OCI-LY7 (cell line): Measurements from ENCODE around the gene CCDC85B. TPM values are rescaled to one million over a fixed set of nuclear protein-coding genes. Genes with fewer than 3 reads are reported as not detected.

ENCODE experiments used
- BruUV-seq: library from RNA; stranded (reverse); fragments of 400-500 nt; replicated peaks from 2 replicates; lab custom pipeline; 2021; lab: Mats Ljungman, UMichigan
- CTCF ChIA-PET: fragments of 300-600 bp; sonication (Branson Sonifier 250); formaldehyde crosslinking; loops from one replicate; lab custom pipeline; 2022; ENCODE audit warnings: antibody characterized with exemption; ENCODE audit not compliant: unreplicated experiment; lab: Charles Lee
- POLR2A ChIA-PET: fragments of 300-600 bp; sonication (Branson Sonifier 250); formaldehyde crosslinking; loops from one replicate; lab custom pipeline; 2022; ENCODE audit warnings: antibody characterized with exemption; lab: Charles Lee
- DNase-seq: peaks from one replicate; pipeline ENCODE4 v3.0.0-alpha.2; 2015; ENCODE audit warnings: low spot score
- H2AFZ ChIP-seq: fragments of 200-600 bp; sonication (generic), shearing (Covaris generic); 2 replicates; pipeline ENCODE4 v1.6.1; 2014; ENCODE audit warnings: mild to moderate bottlenecking, antibody characterized with exemption, low read length, moderate library complexity
- H3K27ac ChIP-seq: fragments of 200-600 bp; sonication (generic); 2 replicates; pipeline ENCODE4 v1.5.1; 2014; ENCODE audit warnings: mixed run types, low read depth, mild to moderate bottlenecking, moderate library complexity, low read length, inconsistent platforms; ENCODE audit not compliant: poor library complexity, severe bottlenecking
- H3K36me3 ChIP-seq: fragments of 200-600 bp; sonication (generic); 2 replicates; pipeline ENCODE4 v1.6.1; 2014; ENCODE audit warnings: mild to moderate bottlenecking, antibody characterized with exemption, low read length, moderate library complexity, mixed read lengths; ENCODE audit not compliant: insufficient read depth
- H3K4me1 ChIP-seq: fragments of 200-600 bp; sonication (generic); 2 replicates; pipeline ENCODE4 v1.5.1; 2014; ENCODE audit warnings: mild to moderate bottlenecking, low read length; ENCODE audit not compliant: insufficient read depth, poor library complexity, severe bottlenecking
- H3K4me2 ChIP-seq: fragments of 200-600 bp; sonication (generic); 2 replicates; pipeline ENCODE4 v1.6.1; 2014; ENCODE audit warnings: mild to moderate bottlenecking, low read length
- H3K4me3 ChIP-seq: fragments of 200-600 bp; sonication (generic); 2 replicates; pipeline ENCODE4 v1.5.1; 2014; ENCODE audit warnings: mild to moderate bottlenecking, low read depth, low read length; ENCODE audit not compliant: poor library complexity, severe bottlenecking
- H3K79me2 ChIP-seq: fragments of 200-600 bp; sonication (generic); 2 replicates; pipeline ENCODE4 v1.6.1; 2016; ENCODE audit warnings: low read depth, mild to moderate bottlenecking, low read length, moderate library complexity, mixed read lengths; ENCODE audit not compliant: insufficient read depth
- H3K9me2 ChIP-seq: fragments of 200-600 bp; sonication (generic); 2 replicates; pipeline ENCODE4 v1.6.1; 2016; ENCODE audit warnings: mild to moderate bottlenecking, low read length, mixed read lengths; ENCODE audit not compliant: insufficient read depth
- H3K9me3 ChIP-seq: fragments of 200-600 bp; sonication (generic); 2 replicates; pipeline ENCODE4 v1.6.1; 2014; ENCODE audit warnings: mild to moderate bottlenecking, mixed run types, low read length, mixed read lengths
- H4K20me1 ChIP-seq: fragments of 200-600 bp; sonication (generic); 2 replicates; pipeline ENCODE4 v1.6.1; 2014; ENCODE audit warnings: mild to moderate bottlenecking, antibody characterized with exemption, low read length, moderate library complexity, mixed read lengths; ENCODE audit not compliant: insufficient read depth
- CTCF ChIP-seq: fragments of 200-600 bp; sonication (generic); conservative IDR thresholded peaks from 2 replicates; pipeline ENCODE4 v1.5.1; 2014; ENCODE audit warnings: mild to moderate bottlenecking, antibody characterized with exemption, low read length, moderate library complexity, mixed read lengths
- EZH2phosphoT487 ChIP-seq: fragments of 200-600 bp; sonication (generic); IDR thresholded peaks from 2 replicates; pipeline ENCODE4 v1.6.1; 2018; ENCODE audit warnings: low read depth, borderline replicate concordance, mild to moderate bottlenecking, mixed run types, antibody characterized with exemption, low read length, moderate library complexity, mixed read lengths
- intact Hi-C: fragments of 100-400 bp; cut with micrococcal nuclease; formaldehyde crosslinking; loops from one replicate; pipeline ENCODE4 v1.10.0; 2022; ENCODE audit not compliant: unreplicated experiment
- total RNA-seq, 2 experiments: library from RNA; depleted of rRNA in 1 of 2; stranded (reverse); fragments of >200 nt in 1 of 2; shearing (Covaris generic) in 1 of 2; gene quantifications; 2 replicates each; pipeline ENCODE4 v1.2.3, GENCODE V29; 2014 to 2022

CCDC85B gene
- total RNA-seq, 2 experiments from 2014 or later: 64.1 to 76.7 TPM

- no TSS peak for BruUV-seq
- intact Hi-C loops: loop anchor here (1.0 kb wide), 1 partner anchor 18 kb away; the partner anchor contains the start of gene CCDC85B
- Histone ChIP-seq H3K4me2 (peak within 1 kb of the TSS; percentile 89), H3K9me3 (no peaks in the 10 kb centered on the region), H3K4me1 (peaks cover 28% of the 10 kb centered on the region), H4K20me1 (no peaks in the 10 kb centered on the region), H3K79me2 (no peaks in the 10 kb centered on the region), H3K27ac (peak within 1 kb of the TSS; percentile 46), H3K4me3 (peak within 1 kb of the TSS; percentile 61), H3K36me3 (no peaks in the 10 kb centered on the region), H2AFZ (peak within 1 kb of the TSS; percentile 76; the same call in 1 of the 2 replicates), H3K9me2 (no peaks in the 10 kb centered on the region)
- ChIA-PET POLR2A (interaction anchor here (0.6 to 2.3 kb wide), 5 partner anchors 13 to 1708 kb away, joined by 3 to 12 read pairs (median 5); partner anchors contain the start of genes CCDC85B and MUS81), CTCF (no interaction called here)
- TF ChIP-seq EZH2phosphoT487 (no peak), CTCF (no peak)
- DNase-seq: no peak
These were observed 17.7 kb upstream of the CCDC85B start, which contains the start of gene EFEMP2 for GRCh38 chr11:65872586-65873317. EFEMP2 (minus strand) TSS chr11:65872800; CDS start chr11:65872354, 446 bp downstream.

- intact Hi-C loops: loop anchor here (1.0 kb wide), 1 partner anchor 17 kb away; the partner anchor contains the start of gene CCDC85B
- Histone ChIP-seq H3K4me3 (peak overlapping the region; percentile 61), H3K4me1 (peaks cover 28% of the 10 kb centered on the region), H4K20me1 (no peaks in the 10 kb centered on the region), H2AFZ (peak overlapping the region; percentile 76; the same call in 1 of the 2 replicates), H3K9me2 (no peaks in the 10 kb centered on the region), H3K4me2 (peak overlapping the region; percentile 89), H3K9me3 (no peaks in the 10 kb centered on the region), H3K36me3 (no peaks in the 10 kb centered on the region), H3K79me2 (no peaks in the 10 kb centered on the region), H3K27ac (peak overlapping the region; percentile 46)
- peak; percentile 94 for DNase-seq
- TF ChIP-seq CTCF: no peak
- no peak for TF ChIP-seq EZH2phosphoT487
- no TSS peak for BruUV-seq
- ChIA-PET POLR2A (interaction anchor here (0.6 to 2.3 kb wide), 7 partner anchors 12 to 1707 kb away, joined by 3 to 12 read pairs (median 5); partner anchors contain the start of genes CCDC85B and MUS81), CTCF (interaction anchor here (1.0 to 1.4 kb wide), 4 partner anchors 11 to 16 kb away, joined by 3 to 5 read pairs (median 4); partner anchors contain the start of gene MUS81)
These were observed 16.9 kb upstream of the CCDC85B start for GRCh38 chr11:65873318-65874156.
